ENCODE data around the gene DTNB. TPM values are rescaled to one million over a fixed set of nuclear protein-coding genes. Genes with fewer than 3 reads are reported as not detected.

Gene DTNB
- total and polyA plus RNA-seq, 2 donors (not counting 3 experiments of a cell fraction or from before 2014, with no cell fraction given), result 11.5 to 17.0 TPM

GRCh38 chr2:25431604-25432003, 241.8 kb downstream of the DTNB start:
- TF ChIP-seq POLR2A (IDR thresholded peaks at IDR 0.05; ENCODE audit: low read depth, low read length) (no peak), JUN (IDR thresholded peaks at IDR 0.05; ENCODE audit: borderline replicate concordance, insufficient read depth, insufficient read length, low read depth) (no peak), EZH2 (IDR thresholded peaks at IDR 0.05; ENCODE audit: borderline replicate concordance, low read depth, low read length, severe bottlenecking) (no peak), FOS (IDR thresholded peaks at IDR 0.05; ENCODE audit: borderline replicate concordance, insufficient read depth, low read length) (no peak), GATA2 (IDR thresholded peaks at IDR 0.05; ENCODE audit: insufficient read depth, insufficient read length, low read depth, low read length) (no peak), CTCF (IDR thresholded peaks at IDR 0.05; ENCODE audit: extremely low read depth in 1 of 2, insufficient read depth in 1 of 2, low read depth in 1 of 2, low read length in 2 of 2) (no peak), MYC (IDR thresholded peaks at IDR 0.05; ENCODE audit: low read depth, low read length) (no peak), POLR2AphosphoS5 (IDR thresholded peaks at IDR 0.05; ENCODE audit: insufficient read depth, low read depth, low read length) (no peak)
- BruUV-seq (replicated peaks), result no TSS peak
- ChIA-PET CTCF (no interaction called here), POLR2A (no interaction called here)
- no peak for DNase-seq (ENCODE audit: low read depth, low spot score)
- H3K9me3 ChIP-seq (replicated peaks; ENCODE audit: control insufficient read depth, insufficient read depth, low read length), result no peaks in the 10 kb centered on the region
- H3K27me3 ChIP-seq (ENCODE audit: control insufficient read depth in 2 of 2, insufficient read depth in 2 of 2, low read length in 2 of 2), result no peaks in the 10 kb centered on the region
- no peak for FAIRE-seq
- intact Hi-C loops (cut with micrococcal nuclease), result no loop called here
- no peaks in the 10 kb centered on the region for H3K36me3 ChIP-seq (ENCODE audit: control insufficient read depth in 2 of 2, extremely low read depth in 1 of 2, insufficient read depth in 2 of 2, low read length in 2 of 2)
- H3K27ac ChIP-seq (ENCODE audit: insufficient read depth, low read depth, low read length), result no peak overlapping the region
- no peaks in the 10 kb centered on the region for H4K20me1 ChIP-seq (replicated peaks; ENCODE audit: control insufficient read depth, extremely low read depth, insufficient read depth, low read length)
- dilution Hi-C loops (cut with MboI; ENCODE audit: extremely low pct_ligation_motif_present, low sequenced_read_pairs), result no loop called here
- no peak overlapping the region for H3K4me2 ChIP-seq (ENCODE audit: insufficient read depth, low read length)
- H3K4me3 ChIP-seq (replicated peaks in 1 of 3; ENCODE audit: insufficient read depth in 1 of 3, low read depth in 1 of 3, low read length in 3 of 3), result no peak overlapping the region
- H2AFZ ChIP-seq (ENCODE audit: low read depth, low read length), result no peak overlapping the region
- no peak overlapping the region for H3K9ac ChIP-seq (replicated peaks; ENCODE audit: extremely low read depth, insufficient read depth, low read length)
- H3K79me2 ChIP-seq (ENCODE audit: control insufficient read depth, insufficient read depth, low read length), result no peaks in the 10 kb centered on the region
- no peaks in the 10 kb centered on the region for H3K9me1 ChIP-seq (replicated peaks; ENCODE audit: control insufficient read depth, extremely low read depth, insufficient read depth, low read length)
- no peaks in the 10 kb centered on the region for H3K4me1 ChIP-seq (ENCODE audit: control insufficient read depth, extremely low read depth, insufficient read depth, low read length)
